Naive thymus-derived CD4-positive, alpha-beta T cell (primary cell): Measurements from ENCODE around the gene APOB. TPM values are rescaled to one million over a fixed set of nuclear protein-coding genes. Genes with fewer than 3 reads are reported as not detected.

ENCODE experiments used
- ATAC-seq: fragments of 150-1000 bp; cut with Tn5 transposase; 2 replicates; pipeline ENCODE4 v1.10.0; 2021; ENCODE audit warnings: mild to moderate bottlenecking, moderate library complexity
- CTCF ChIA-PET: fragments of 350-600 bp; sonication (Branson Sonifier 250); formaldehyde crosslinking; loops from one replicate; lab custom pipeline; 2021; ENCODE audit warnings: antibody characterized with exemption; lab: Charles Lee
- POLR2A ChIA-PET: fragments of 350-600 bp; sonication (Branson Sonifier 250); formaldehyde crosslinking; loops from one replicate; lab custom pipeline; 2021; ENCODE audit warnings: antibody characterized with exemption, inconsistent platforms; lab: Charles Lee
- DNase-seq, 9 donors: peaks; one replicate each; pipeline versions ENCODE4 v3.0.0 to v3.0.0-alpha.2; 2020 to 2022; ENCODE audit warnings: mixed read lengths in 1 of 9
- H3K27ac ChIP-seq: one replicate; pipeline ENCODE4 v1.7.0; 2013; ENCODE audit warnings: mild to moderate bottlenecking, low read depth, low read length, moderate library complexity
- H3K27me3 ChIP-seq, 2 donors: one replicate each; pipeline ENCODE4 v1.7.0; 2013; ENCODE audit warnings: low read length in 2 of 2, mild to moderate bottlenecking in 2 of 2, moderate library complexity in 2 of 2; ENCODE audit not compliant: control insufficient read depth in 2 of 2, insufficient read depth in 2 of 2
- H3K36me3 ChIP-seq, 3 experiments: 1 replicate in 2 of 3; 2 replicates in 1 of 3; pipeline ENCODE4 v1.7.0; 2013; ENCODE audit warnings: low read length in 3 of 3, mild to moderate bottlenecking in 3 of 3, moderate library complexity in 1 of 3; ENCODE audit not compliant: insufficient read depth in 3 of 3, control insufficient read depth in 2 of 3
- H3K4me1 ChIP-seq, 2 donors: one replicate each; pipeline ENCODE4 v1.7.0; 2013; ENCODE audit warnings: low read length in 2 of 2, mild to moderate bottlenecking in 2 of 2, moderate library complexity in 1 of 2; ENCODE audit not compliant: control insufficient read depth in 2 of 2, insufficient read depth in 2 of 2
- H3K4me3 ChIP-seq: 2 replicates; pipeline ENCODE4 v1.7.0; 2013; ENCODE audit warnings: mild to moderate bottlenecking, low read length
- H3K9me3 ChIP-seq, 3 experiments: 1 replicate in 2 of 3; 2 replicates in 1 of 3; pipeline ENCODE4 v1.7.0; 2013; ENCODE audit warnings: low read length in 3 of 3; ENCODE audit not compliant: control insufficient read depth in 2 of 3
- H3K27ac Mint-ChIP-seq, 9 donors: one replicate each; pipeline ENCODE4 v1.8.0; 2020 to 2022; ENCODE audit warnings: mixed read lengths in 9 of 9, mild to moderate bottlenecking in 8 of 9, moderate library complexity in 5 of 9, inconsistent platforms in 2 of 9
- H3K27me3 Mint-ChIP-seq, 5 donors: one replicate each; pipeline ENCODE4 v1.8.0; 2021 to 2022; ENCODE audit warnings: mixed read lengths in 5 of 5, mild to moderate bottlenecking in 1 of 5
- H3K36me3 Mint-ChIP-seq, 5 donors: one replicate each; pipeline ENCODE4 v1.8.0; 2020 to 2022; ENCODE audit warnings: mixed read lengths in 5 of 5, mild to moderate bottlenecking in 3 of 5, inconsistent platforms in 1 of 5
- H3K4me1 Mint-ChIP-seq, 7 donors: one replicate each; pipeline ENCODE4 v1.8.0; 2020 to 2022; ENCODE audit warnings: mixed read lengths in 7 of 7, mild to moderate bottlenecking in 3 of 7, inconsistent platforms in 1 of 7
- H3K4me3 Mint-ChIP-seq, 10 donors: one replicate each; pipeline ENCODE4 v1.8.0; 2020 to 2022; ENCODE audit warnings: mild to moderate bottlenecking in 10 of 10, mixed read lengths in 10 of 10, moderate library complexity in 6 of 10, inconsistent platforms in 2 of 10
- H3K9me3 Mint-ChIP-seq, 11 donors: one replicate each; pipeline ENCODE4 v1.8.0; 2020 to 2022; ENCODE audit warnings: mixed read lengths in 11 of 11, mild to moderate bottlenecking in 4 of 11, inconsistent platforms in 1 of 11, moderate library complexity in 1 of 11
- intact Hi-C, 2 donors: fragments of 100-400 bp; cut with micrococcal nuclease; formaldehyde crosslinking; loops; one replicate each; pipeline ENCODE4 v1.15.1; 2023
- polyA plus RNA-seq, 2 donors: library from polyadenylated mRNA; unstranded; fragments of 300-500 nt; fragmentation: Illumina TruSeq; gene quantifications; one replicate each; pipeline ENCODE4 v1.2.3, GENCODE V29; 2021
- total RNA-seq, 6 experiments: library from RNA in 5 of 6; stranded (reverse) in 5 of 6; gene quantifications; 1 replicate in 5 of 6; 2 replicates in 1 of 6; pipeline ENCODE4 v1.2.3 and lab custom pipeline; 2021 to 2026

APOB gene
- total and polyA plus RNA-seq, 7 experiments from 2014 or later = not detected

DNA sequence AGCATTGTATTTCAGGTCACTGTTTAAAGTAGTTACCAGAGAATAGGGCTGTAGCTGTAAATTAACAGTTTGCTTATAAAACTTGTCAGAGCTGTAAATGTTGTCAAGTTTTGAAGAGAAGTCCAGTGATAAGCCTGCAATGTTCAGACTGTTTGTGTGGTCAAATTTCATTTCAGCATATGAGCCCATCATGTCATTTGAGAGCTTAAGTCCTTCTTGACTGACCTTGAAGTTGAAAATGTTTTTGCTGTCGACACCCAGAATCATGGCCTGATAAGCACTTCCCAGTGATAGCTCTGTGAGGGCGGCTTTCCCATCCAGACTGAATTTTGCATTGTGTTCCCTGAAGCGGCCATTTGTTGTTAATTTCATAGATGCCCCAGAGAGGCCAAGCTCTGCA is 32.4 kb downstream of the APOB start:
- DNase-seq (no peak), ATAC-seq (no peak)
- Histone ChIP-seq H3K4me1 (no peaks in the 10 kb centered on the region), H3K27me3 (no peaks in the 10 kb centered on the region), H3K9me3 (no peaks in the 10 kb centered on the region), H3K27ac (no peak overlapping the region), H3K4me3 (no peak overlapping the region), H3K36me3 (no peaks in the 10 kb centered on the region)
- Mint-ChIP-seq H3K27ac (no peak overlapping the region), H3K27me3 (peaks cover 0 to 27% (median 14%) of the 10 kb centered on the region in 5 donors), H3K4me3 (no peak overlapping the region), H3K9me3 (peaks cover 0 to 7% (median 0%) of the 10 kb centered on the region in 11 donors), H3K36me3 (no peaks in the 10 kb centered on the region), H3K4me1 (no peaks in the 10 kb centered on the region)
- ChIA-PET CTCF (no interaction called here), POLR2A (no interaction called here)
- intact Hi-C loops = no loop called here

DNA sequence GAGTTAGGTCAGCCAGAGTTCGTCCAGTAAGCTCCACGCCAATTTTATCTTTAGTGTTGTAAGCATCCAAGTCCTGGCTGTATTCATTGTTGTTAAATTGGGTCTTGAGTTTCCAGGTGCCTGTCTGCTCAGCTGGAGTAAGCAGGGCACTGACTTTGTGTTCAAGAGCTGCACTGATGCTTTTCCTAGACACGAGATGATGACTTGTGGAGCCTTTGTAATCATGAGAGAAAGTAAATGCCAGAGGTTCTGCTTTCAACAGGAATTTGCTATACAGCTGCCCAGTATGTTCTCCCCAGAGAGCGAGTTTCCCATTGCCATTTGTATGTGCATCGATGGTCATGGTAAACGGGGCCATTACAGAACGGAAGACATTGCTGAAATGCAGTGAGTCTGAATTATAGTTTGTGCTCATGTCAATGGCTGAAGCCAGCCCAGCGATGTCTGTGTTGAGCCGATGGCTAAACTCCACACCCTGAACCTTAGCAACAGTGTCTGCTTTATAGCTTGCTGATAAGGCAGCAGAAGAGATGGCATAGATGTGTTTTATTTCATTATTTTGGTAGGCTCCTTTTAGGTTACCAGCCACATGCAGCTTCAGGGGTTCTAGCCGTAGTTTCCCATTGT is 32.9 kb downstream of the APOB start:
- Mint-ChIP-seq H3K9me3 (peaks cover 0 to 7% (median 0%) of the 10 kb centered on the region in 11 donors), H3K4me1 (no peaks in the 10 kb centered on the region), H3K27me3 (peaks cover 0 to 28% (median 13%) of the 10 kb centered on the region in 5 donors), H3K4me3 (no peak overlapping the region), H3K36me3 (no peaks in the 10 kb centered on the region), H3K27ac (no peak overlapping the region)
- Histone ChIP-seq H3K4me1 (no peaks in the 10 kb centered on the region), H3K36me3 (no peaks in the 10 kb centered on the region), H3K4me3 (no peak overlapping the region), H3K27ac (no peak overlapping the region), H3K27me3 (no peaks in the 10 kb centered on the region), H3K9me3 (no peaks in the 10 kb centered on the region)
- no peak for DNase-seq
- no peak for ATAC-seq
- ChIA-PET POLR2A (no interaction called here), CTCF (no interaction called here)
- intact Hi-C loops = no loop called here

DNA sequence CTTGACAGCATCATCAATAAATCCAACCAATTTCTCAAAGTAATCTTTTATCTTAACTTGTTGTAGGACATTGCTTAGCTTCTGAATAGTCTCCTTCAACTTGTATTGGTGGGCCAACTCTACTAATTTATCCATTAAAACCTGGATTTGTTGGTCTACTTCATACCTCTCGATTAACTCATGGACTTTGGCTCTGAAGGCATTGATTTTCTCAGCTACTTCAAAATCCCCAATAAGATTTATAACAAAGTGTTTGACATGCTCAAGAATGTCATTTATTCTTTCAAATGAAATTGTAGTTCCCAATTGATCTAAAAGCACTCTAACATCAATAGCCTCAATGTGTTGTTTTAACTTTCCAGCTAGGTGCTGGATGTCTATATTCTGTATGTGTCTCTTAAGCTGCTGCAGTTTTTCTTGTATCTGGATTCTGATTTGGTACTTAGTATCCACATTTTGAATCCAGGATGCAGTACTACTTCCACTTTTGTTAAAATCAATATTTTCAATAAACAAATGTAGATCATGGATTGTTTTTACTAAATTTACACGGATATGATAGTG is 34.1 kb downstream of the APOB start:
- Histone ChIP-seq H3K4me1 (no peaks in the 10 kb centered on the region), H3K27me3 (no peaks in the 10 kb centered on the region), H3K36me3 (no peaks in the 10 kb centered on the region), H3K4me3 (no peak overlapping the region), H3K27ac (no peak overlapping the region), H3K9me3 (no peaks in the 10 kb centered on the region)
- CTCF ChIA-PET = no interaction called here
- ATAC-seq (no peak), DNase-seq (no peak)
- Mint-ChIP-seq H3K4me1 (no peaks in the 10 kb centered on the region), H3K4me3 (no peak overlapping the region), H3K36me3 (no peaks in the 10 kb centered on the region), H3K27ac (no peak overlapping the region), H3K9me3 (peaks cover 0 to 7% (median 0%) of the 10 kb centered on the region in 11 donors), H3K27me3 (peaks cover 0 to 27% (median 9%) of the 10 kb centered on the region in 5 donors)
- POLR2A ChIA-PET = no interaction called here
- intact Hi-C loops = no loop called here

DNA sequence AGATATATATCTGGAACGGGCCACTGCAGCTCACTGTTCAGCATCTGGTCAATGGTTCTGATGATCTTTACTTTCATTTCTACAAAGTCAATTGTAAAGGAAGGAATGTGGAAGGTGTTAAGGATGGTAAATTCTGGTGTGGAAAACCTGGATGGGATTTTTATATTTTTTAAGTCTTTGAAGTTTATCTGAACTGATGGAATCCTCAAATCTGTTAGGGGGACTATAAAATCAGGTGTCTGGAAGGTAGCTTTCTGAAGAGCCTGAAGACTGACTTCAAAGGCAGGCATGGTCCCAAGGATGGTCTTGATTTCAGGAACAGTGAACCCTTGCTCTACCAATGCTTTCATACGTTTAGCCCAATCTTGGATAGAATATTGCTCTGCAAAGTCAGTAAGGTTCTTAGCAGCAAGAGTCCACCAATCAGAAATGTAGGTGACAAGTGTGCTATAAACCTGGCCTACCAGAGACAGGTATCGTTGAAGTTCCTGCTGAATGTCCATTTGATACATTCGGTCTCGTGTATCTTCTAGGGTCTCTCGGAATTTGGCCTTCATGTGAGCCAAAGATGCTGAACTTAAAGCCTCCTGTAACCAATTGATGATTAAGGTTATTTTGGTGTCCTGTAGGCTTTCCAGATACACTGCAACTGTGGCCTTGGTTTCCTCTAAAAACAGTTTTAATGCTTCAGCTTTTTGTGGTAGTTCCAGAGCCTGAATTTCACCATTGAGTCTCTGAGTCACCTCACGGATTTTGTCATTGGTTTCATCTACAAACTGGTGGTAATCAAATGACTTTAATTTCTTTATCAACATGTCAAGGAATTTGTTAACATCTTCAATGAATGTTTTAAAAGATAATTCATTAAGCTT is 34.8 kb downstream of the APOB start:
- Mint-ChIP-seq H3K27me3 (peaks cover 0 to 31% (median 9%) of the 10 kb centered on the region in 5 donors), H3K36me3 (no peaks in the 10 kb centered on the region), H3K27ac (no peak overlapping the region), H3K9me3 (peaks cover 0 to 7% (median 0%) of the 10 kb centered on the region in 11 donors), H3K4me1 (no peaks in the 10 kb centered on the region), H3K4me3 (no peak overlapping the region)
- ATAC-seq (no peak), DNase-seq (no peak)
- Histone ChIP-seq H3K27me3 (no peaks in the 10 kb centered on the region), H3K27ac (no peak overlapping the region), H3K36me3 (no peaks in the 10 kb centered on the region), H3K4me3 (no peak overlapping the region), H3K4me1 (no peaks in the 10 kb centered on the region), H3K9me3 (no peaks in the 10 kb centered on the region)
- ChIA-PET POLR2A (no interaction called here), CTCF (no interaction called here)
- intact Hi-C loops = no loop called here

DNA sequence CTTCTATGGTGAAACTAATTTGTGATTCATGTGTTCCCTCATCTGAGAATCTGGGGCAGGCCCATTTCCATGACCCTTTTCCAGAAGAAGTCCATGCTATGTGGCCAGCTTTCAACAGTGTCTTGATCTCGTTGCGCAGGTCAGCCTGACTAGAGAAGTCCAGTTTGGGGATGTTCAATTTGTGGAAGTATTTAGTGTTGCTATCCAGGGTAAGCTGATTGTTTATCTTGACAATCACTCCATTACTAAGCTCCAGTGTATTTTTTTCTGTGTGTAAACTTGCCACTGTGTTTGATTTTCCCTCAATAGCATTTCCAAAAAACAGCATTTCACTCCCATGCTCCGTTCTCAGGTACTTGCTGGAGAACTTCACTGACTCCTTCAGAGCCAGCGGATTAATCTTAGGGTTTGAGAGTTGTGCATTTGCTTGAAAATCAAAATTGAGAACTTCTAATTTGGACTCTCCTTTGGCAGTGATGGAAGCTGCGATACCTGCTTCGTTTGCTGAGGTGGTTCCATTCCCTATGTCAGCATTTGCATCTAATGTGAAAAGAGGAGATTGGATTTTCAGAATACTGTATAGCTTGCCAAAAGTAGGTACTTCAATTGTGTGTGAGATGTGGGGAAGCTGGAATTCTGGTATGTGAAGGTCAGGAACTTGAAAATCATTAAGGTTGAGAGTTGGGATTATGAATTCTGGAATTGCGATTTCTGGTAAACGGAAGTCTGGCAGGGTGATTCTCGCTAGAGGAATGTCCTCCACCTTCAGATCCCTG is 35.7 kb downstream of the APOB start:
- H3K27ac Mint-ChIP-seq = no peak overlapping the region
- no peak for ATAC-seq
- Histone ChIP-seq H3K27me3 (no peaks in the 10 kb centered on the region), H3K36me3 (no peaks in the 10 kb centered on the region), H3K4me1 (no peaks in the 10 kb centered on the region), H3K27ac (no peak overlapping the region), H3K4me3 (no peak overlapping the region), H3K9me3 (no peaks in the 10 kb centered on the region)
- no peak for DNase-seq
- no peaks in the 10 kb centered on the region for H3K36me3 Mint-ChIP-seq
- intact Hi-C loops = no loop called here
- peaks cover 0 to 7% (median 0%) of the 10 kb centered on the region in 11 donors for H3K9me3 Mint-ChIP-seq
- POLR2A ChIA-PET = no interaction called here
- CTCF ChIA-PET = no interaction called here
- no peak overlapping the region for H3K4me3 Mint-ChIP-seq
- H3K4me1 Mint-ChIP-seq = no peaks in the 10 kb centered on the region
- H3K27me3 Mint-ChIP-seq = peaks cover 0 to 26% (median 9%) of the 10 kb centered on the region in 5 donors

DNA sequence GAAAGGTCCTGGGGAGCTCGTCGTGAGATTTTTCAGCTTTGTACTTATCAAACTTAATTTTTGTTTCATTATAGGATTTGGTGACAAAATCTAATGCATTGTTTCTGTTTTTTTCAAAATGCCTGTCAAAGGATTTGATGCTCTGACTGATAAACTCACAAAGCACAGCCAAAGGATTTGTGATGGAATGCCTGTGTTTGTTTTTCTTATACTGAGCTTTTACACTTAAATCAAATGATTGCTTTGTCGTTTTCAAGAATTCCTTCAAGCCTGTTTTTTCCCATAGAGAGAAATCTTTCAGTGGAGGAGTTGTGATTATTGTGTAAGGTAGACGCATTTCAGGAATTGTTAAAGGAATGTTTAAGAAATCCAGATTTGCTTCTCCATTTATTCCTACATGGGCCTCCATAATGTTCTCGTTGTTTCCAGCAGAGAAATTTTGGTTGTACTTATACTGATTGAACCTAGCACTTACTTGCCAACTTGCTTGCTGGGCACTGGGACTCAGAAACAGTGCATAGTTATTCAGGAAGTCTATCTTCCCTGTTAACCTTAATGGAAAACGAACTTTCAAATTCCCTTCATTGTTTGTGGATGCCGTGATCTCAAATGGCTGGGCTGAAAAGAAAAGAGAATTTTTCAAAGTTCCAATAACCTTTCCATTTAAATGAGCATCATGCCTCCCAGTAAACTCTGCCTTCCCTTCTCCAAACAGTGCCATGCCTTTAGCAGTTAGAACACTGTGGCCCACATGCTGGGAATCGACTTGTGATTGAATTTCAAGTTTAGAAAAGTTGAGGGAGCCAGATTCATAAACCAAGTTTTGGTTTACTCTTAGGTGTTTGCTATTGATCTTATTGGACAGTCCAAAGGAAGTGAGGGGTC is 36.5 kb downstream of the APOB start:
- Histone ChIP-seq H3K27me3 (no peaks in the 10 kb centered on the region), H3K4me1 (no peaks in the 10 kb centered on the region), H3K27ac (no peak overlapping the region), H3K36me3 (no peaks in the 10 kb centered on the region), H3K9me3 (no peaks in the 10 kb centered on the region), H3K4me3 (no peak overlapping the region)
- intact Hi-C loops = no loop called here
- no peak for DNase-seq
- no peak overlapping the region for H3K4me3 Mint-ChIP-seq
- peaks cover 0 to 7% (median 0%) of the 10 kb centered on the region in 11 donors for H3K9me3 Mint-ChIP-seq
- CTCF ChIA-PET = no interaction called here
- H3K27ac Mint-ChIP-seq = no peak overlapping the region
- POLR2A ChIA-PET = no interaction called here
- H3K4me1 Mint-ChIP-seq = no peaks in the 10 kb centered on the region
- H3K36me3 Mint-ChIP-seq = no peaks in the 10 kb centered on the region
- H3K27me3 Mint-ChIP-seq = peaks cover 0 to 21% (median 10%) of the 10 kb centered on the region in 5 donors
- ATAC-seq = no peak
